Mesothelial cell of epicardium (in vitro differentiated cells): ENCODE data around the gene RBBP5. TPM values are rescaled to one million over a fixed set of nuclear protein-coding genes. Genes with fewer than 3 reads are reported as not detected.

Source experiments
- DNase-seq, 2 experiments: peaks; one replicate each; pipeline ENCODE4 v3.0.0; 2021; ENCODE audit warnings: low spot score in 2 of 2; ENCODE audit not compliant: unreplicated experiment in 2 of 2
- H3K27ac Mint-ChIP-seq: 2 replicates; pipeline ENCODE4 v1.8.0; 2021; ENCODE audit warnings: mixed read lengths
- H3K27me3 Mint-ChIP-seq: 2 replicates; pipeline ENCODE4 v1.8.0; 2021; ENCODE audit warnings: low read depth, mixed read lengths
- H3K36me3 Mint-ChIP-seq: 2 replicates; pipeline ENCODE4 v1.8.0; 2021; ENCODE audit warnings: mixed read lengths
- H3K4me1 Mint-ChIP-seq: 2 replicates; pipeline ENCODE4 v1.8.0; 2021; ENCODE audit warnings: mixed read lengths
- H3K4me3 Mint-ChIP-seq: 2 replicates; pipeline ENCODE4 v1.8.0; 2021; ENCODE audit warnings: mild to moderate bottlenecking, moderate library complexity, mixed read lengths
- H3K9me3 Mint-ChIP-seq: 2 replicates; pipeline ENCODE4 v1.8.0; 2021; ENCODE audit warnings: mixed read lengths
- total RNA-seq: library from RNA; stranded (reverse); gene quantifications from 3 replicates; pipeline ENCODE4 v1.2.1, GENCODE V29; 2021
- TF ChIP-seq, protein P1 (sequence below): fragments of 200-600 bp; sonication (generic); IDR thresholded peaks from one replicate; pipeline ENCODE4 v1.5.0; 2021; ENCODE audit warnings: antibody characterized with exemption; ENCODE audit not compliant: unreplicated experiment

Gene RBBP5
- total RNA-seq, 1 donor from 2014 or later: 15.7 TPM

DNA sequence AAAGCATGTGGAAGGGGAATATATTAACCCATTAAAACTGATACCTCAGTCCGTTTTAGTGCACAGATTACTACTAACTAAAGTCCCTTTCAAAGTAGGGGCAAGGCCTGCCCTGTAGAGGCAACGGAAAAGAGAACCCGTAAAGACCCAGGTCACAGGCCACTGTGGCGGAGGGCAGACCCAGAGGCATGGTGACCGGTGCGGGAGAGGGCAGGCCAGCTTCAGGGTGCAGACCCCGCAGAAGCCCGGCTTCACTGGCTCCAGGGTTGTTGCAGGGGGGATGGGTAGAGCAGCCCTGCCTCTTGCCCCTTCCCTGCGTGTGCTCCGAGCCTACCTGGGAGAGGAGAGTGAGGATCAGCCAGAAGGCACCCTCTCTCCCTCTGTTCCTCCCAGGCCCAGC lies 61.0 kb downstream of the RBBP5 start:
- Mint-ChIP-seq H3K27me3 (peaks cover 9% of the 10 kb centered on the region), H3K9me3 (no peaks in the 10 kb centered on the region)

DNA sequence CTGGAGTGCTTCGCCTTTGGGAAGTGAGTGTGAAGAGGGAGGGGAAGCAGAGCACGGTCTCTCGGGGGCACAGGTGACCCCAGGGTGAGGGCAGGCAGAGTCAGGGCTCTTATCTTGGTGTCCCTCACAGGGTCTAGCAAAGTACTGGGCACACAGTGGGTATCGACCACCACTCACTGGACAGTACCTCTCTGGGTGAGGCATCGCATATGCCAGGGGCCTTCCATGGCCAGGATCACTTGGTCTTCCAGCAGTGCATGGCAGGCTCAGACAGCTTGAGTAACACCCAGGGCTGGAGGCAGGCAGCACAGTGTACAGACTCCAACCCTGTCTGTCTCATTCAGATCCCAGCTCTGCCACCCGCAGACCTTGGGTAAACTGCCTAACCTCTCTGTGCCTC lies 62.1 kb downstream of the RBBP5 start:
- Mint-ChIP-seq H3K27me3 (peaks cover 18% of the 10 kb centered on the region), H3K36me3 (no peaks in the 10 kb centered on the region), H3K9me3 (no peaks in the 10 kb centered on the region), H3K4me3 (no peak overlapping the region), H3K27ac (no peak overlapping the region), H3K4me1 (peaks cover 4% of the 10 kb centered on the region)
- TF ChIP-seq, protein P1, sequence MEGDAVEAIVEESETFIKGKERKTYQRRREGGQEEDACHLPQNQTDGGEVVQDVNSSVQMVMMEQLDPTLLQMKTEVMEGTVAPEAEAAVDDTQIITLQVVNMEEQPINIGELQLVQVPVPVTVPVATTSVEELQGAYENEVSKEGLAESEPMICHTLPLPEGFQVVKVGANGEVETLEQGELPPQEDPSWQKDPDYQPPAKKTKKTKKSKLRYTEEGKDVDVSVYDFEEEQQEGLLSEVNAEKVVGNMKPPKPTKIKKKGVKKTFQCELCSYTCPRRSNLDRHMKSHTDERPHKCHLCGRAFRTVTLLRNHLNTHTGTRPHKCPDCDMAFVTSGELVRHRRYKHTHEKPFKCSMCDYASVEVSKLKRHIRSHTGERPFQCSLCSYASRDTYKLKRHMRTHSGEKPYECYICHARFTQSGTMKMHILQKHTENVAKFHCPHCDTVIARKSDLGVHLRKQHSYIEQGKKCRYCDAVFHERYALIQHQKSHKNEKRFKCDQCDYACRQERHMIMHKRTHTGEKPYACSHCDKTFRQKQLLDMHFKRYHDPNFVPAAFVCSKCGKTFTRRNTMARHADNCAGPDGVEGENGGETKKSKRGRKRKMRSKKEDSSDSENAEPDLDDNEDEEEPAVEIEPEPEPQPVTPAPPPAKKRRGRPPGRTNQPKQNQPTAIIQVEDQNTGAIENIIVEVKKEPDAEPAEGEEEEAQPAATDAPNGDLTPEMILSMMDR: no peak
- no peak for DNase-seq

More for the DNA sequence above, 61.0 kb downstream of the RBBP5 start:
- Mint-ChIP-seq H3K27ac (no peak overlapping the region), H3K4me1 (peaks cover 4% of the 10 kb centered on the region), H3K36me3 (no peaks in the 10 kb centered on the region), H3K4me3 (no peak overlapping the region)
- TF ChIP-seq, protein P1: no peak
- DNase-seq: no peak

DNA sequence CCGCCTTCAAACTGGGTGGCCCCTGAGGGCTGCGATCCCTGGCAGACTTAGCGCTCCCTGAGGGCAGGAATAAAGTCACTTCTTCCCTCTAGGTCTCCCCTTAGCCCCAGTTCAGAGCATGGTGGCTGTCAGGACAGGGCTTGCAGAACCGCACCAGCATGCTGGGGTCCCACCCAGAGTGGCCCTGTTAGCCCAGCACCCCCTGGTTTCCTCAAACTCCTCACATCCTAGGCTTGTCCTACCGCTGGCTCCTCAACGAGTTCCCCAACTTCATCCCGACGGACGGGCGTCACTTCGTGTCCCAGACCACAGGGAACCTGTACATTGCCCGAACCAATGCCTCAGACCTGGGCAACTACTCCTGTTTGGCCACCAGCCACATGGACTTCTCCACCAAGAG lies 62.9 kb downstream of the RBBP5 start:
- H3K4me1 Mint-ChIP-seq: peaks cover 4% of the 10 kb centered on the region
- no peaks in the 10 kb centered on the region for H3K36me3 Mint-ChIP-seq
- H3K27ac Mint-ChIP-seq: no peak overlapping the region
- TF ChIP-seq, protein P1: no peak
- H3K9me3 Mint-ChIP-seq: no peaks in the 10 kb centered on the region
- no peak for DNase-seq
- H3K4me3 Mint-ChIP-seq: no peak overlapping the region
- peaks cover 23% of the 10 kb centered on the region for H3K27me3 Mint-ChIP-seq

DNA sequence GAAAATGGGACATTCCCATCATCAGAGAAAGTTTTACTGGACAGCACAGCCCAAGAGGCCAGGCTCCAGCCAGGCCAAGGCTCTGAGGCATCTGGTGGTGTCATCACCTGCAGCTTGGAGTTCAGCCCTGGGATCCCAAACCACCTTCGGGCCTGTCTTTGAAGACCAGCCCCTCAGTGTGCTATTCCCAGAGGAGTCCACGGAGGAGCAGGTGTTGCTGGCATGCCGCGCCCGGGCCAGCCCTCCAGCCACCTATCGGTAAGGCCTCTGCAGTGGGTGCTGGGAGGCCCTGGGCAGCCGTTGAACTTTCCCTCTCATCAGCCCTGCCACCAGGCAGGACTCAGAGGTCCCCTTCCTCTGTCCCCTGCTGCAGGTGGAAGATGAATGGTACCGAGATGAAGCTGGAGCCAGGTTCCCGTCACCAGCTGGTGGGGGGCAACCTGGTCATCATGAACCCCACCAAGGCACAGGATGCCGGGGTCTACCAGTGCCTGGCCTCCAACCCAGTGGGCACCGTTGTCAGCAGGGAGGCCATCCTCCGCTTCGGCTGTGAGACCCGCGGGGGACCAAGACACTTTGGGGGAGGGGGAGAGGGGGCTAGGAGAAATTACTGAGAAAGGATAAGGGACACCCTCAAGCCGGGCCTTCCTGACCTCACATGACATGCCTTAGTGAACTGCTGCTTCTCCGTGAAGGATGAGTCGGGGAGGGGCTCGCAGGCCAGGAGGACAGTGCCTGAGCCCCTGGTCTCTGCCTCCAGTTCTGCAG lies 63.8 kb downstream of the RBBP5 start:
- no peaks in the 10 kb centered on the region for H3K36me3 Mint-ChIP-seq
- peaks cover 4% of the 10 kb centered on the region for H3K4me1 Mint-ChIP-seq
- H3K4me3 Mint-ChIP-seq: no peak overlapping the region
- H3K9me3 Mint-ChIP-seq: no peaks in the 10 kb centered on the region
- DNase-seq: no peak
- H3K27ac Mint-ChIP-seq: no peak overlapping the region
- TF ChIP-seq, protein P1: no peak
- H3K27me3 Mint-ChIP-seq: peaks cover 30% of the 10 kb centered on the region

DNA sequence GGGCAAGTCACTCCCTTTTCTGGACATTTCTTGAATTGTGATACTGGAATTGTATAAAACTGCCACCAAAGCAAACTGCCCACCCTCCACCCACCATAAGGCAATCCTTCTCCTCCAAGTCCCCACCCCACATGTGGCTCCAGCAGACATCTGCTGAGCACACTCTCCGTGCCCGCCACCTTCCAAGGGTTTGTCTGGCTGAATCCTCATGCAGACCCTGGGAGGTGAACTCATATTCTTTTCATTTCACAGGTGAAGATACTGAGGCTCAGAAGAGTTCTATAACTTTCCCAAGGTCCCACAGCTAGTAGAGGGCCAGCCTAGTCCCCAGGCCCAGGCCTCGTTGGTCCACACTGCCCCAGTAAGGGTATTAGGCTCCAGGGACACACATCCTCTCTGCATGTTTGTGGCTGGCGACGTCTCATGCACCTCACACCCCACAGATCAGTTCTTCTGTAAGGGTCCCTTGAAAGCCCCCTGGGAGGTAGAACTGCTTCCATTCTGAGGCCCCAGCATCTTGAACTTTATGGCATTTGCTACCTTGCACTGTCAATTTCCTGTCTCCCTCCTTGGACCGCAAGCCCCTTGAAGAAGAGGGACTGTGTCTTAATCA lies 64.7 kb downstream of the RBBP5 start:
- Mint-ChIP-seq H3K27ac (no peak overlapping the region), H3K27me3 (peaks cover 31% of the 10 kb centered on the region), H3K36me3 (no peaks in the 10 kb centered on the region), H3K4me3 (no peak overlapping the region), H3K4me1 (peaks cover 4% of the 10 kb centered on the region), H3K9me3 (no peaks in the 10 kb centered on the region)
- DNase-seq: no peak
- TF ChIP-seq, protein P1: no peak
